Vagina (tissue), 2 donors: Measurements from ENCODE around the gene SEZ6L.

Experiments
- POLR2A ChIP-seq, 2 donors: fragments of 450-650 bp; IDR thresholded peaks; one replicate each; pipeline ENCODE4 v1.6.1; 2017; ENCODE audit warnings: antibody characterized with exemption in 2 of 2, mild to moderate bottlenecking in 2 of 2, moderate library complexity in 2 of 2
- POLR2AphosphoS5 ChIP-seq, 2 donors: sonication (generic); formaldehyde crosslinking; IDR thresholded peaks; one replicate each; pipeline ENCODE4 v1.9.0; 2017; ENCODE audit warnings: antibody characterized with exemption in 2 of 2, mild to moderate bottlenecking in 2 of 2, low read depth in 1 of 2; ENCODE audit not compliant: insufficient read depth in 1 of 2
- TF ChIP-seq, protein P1 (sequence below), 3 experiments: fragments of 450-650 bp in 2 of 3; fragments of 200-600 bp in 1 of 3; sonication (generic) in 1 of 3; IDR thresholded peaks; one replicate each; pipeline ENCODE4 v1.5.1; 2017 to 2019; ENCODE audit warnings: antibody characterized with exemption in 3 of 3, mild to moderate bottlenecking in 2 of 3, moderate library complexity in 2 of 3

- TF ChIP-seq, protein P1, sequence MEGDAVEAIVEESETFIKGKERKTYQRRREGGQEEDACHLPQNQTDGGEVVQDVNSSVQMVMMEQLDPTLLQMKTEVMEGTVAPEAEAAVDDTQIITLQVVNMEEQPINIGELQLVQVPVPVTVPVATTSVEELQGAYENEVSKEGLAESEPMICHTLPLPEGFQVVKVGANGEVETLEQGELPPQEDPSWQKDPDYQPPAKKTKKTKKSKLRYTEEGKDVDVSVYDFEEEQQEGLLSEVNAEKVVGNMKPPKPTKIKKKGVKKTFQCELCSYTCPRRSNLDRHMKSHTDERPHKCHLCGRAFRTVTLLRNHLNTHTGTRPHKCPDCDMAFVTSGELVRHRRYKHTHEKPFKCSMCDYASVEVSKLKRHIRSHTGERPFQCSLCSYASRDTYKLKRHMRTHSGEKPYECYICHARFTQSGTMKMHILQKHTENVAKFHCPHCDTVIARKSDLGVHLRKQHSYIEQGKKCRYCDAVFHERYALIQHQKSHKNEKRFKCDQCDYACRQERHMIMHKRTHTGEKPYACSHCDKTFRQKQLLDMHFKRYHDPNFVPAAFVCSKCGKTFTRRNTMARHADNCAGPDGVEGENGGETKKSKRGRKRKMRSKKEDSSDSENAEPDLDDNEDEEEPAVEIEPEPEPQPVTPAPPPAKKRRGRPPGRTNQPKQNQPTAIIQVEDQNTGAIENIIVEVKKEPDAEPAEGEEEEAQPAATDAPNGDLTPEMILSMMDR (IDR thresholded peaks at IDR 0.05), result peak; percentile 11 to 47 (median 43)
- TF ChIP-seq POLR2AphosphoS5 (IDR thresholded peaks at IDR 0.05; ENCODE audit: insufficient read depth in 1 of 2, low read depth in 1 of 2) (no peak), POLR2A (IDR thresholded peaks at IDR 0.05) (no peak)
Measured at GRCh38 chr22:26364066-26365015, 195.1 kb downstream of the SEZ6L start.
